Activated T-cell treated with anti-CD3 and anti-CD28 coated beads for 1 hour (primary cell): ENCODE results near the gene EPHA3.

Source experiments
- DNase-seq: peaks from one replicate; pipeline ENCODE4 v3.0.0-alpha.2; 2020; ENCODE audit warnings: low read depth

EPHA3 gene

GRCh38 chr3:89449086-89449485 lies 341.7 kb downstream of the EPHA3 start:
- DNase-seq = no peak

GRCh38 chr3:89452066-89452465 lies 344.6 kb downstream of the EPHA3 start:
- no peak for DNase-seq

GRCh38 chr3:89455240-89455639 lies 347.8 kb downstream of the EPHA3 start:
- DNase-seq = no peak

- no peak for DNase-seq
Observed at GRCh38 chr3:89467898-89468363, 360.5 kb downstream of the EPHA3 start.

- no peak for DNase-seq
Observed at GRCh38 chr3:89472101-89472500, 364.7 kb downstream of the EPHA3 start.

GRCh38 chr3:89474333-89475130 lies 367.1 kb downstream of the EPHA3 start:
- DNase-seq = no peak

- DNase-seq = no peak
Observed at GRCh38 chr3:89488800-89489580, 381.6 kb downstream of the EPHA3 start.

- DNase-seq = no peak
Observed at GRCh38 chr3:89490129-89490528, 382.7 kb downstream of the EPHA3 start.

GRCh38 chr3:89494734-89495133 lies 387.3 kb downstream of the EPHA3 start:
- DNase-seq = no peak

- DNase-seq = no peak
Observed at GRCh38 chr3:89503891-89504391, 396.5 kb downstream of the EPHA3 start.

- DNase-seq = no peak
Observed at GRCh38 chr3:89504432-89504831, 397.0 kb downstream of the EPHA3 start.

- DNase-seq = no peak
Observed at GRCh38 chr3:89506462-89507103, 399.2 kb downstream of the EPHA3 start.

- DNase-seq = no peak
Observed at GRCh38 chr3:89521328-89521727, 413.9 kb downstream of the EPHA3 start.

- no peak for DNase-seq
Observed at GRCh38 chr3:89522155-89522554, 414.7 kb downstream of the EPHA3 start.

- DNase-seq = no peak
Observed at GRCh38 chr3:89525609-89526008, 418.2 kb downstream of the EPHA3 start.

- no peak for DNase-seq
Observed at GRCh38 chr3:89527736-89528305, 420.4 kb downstream of the EPHA3 start.
